Stimulated activated CD4-positive, alpha-beta T cell treated with anti-CD3 and anti-CD28 coated beads, TNF-alpha, amount 100 ng/mL, for 48 hours (primary cell): Measurements from ENCODE around the gene D2HGDH.
"Not testable (repeated sequence)": the region's sequence is repeated elsewhere in the genome, so short reads cannot be mapped to it uniquely, and the experiment has no call there.

Experiments
- DNase-seq, 3 donors: peaks; one replicate each; pipeline ENCODE4 v3.0.0-alpha.2; 2020; ENCODE audit warnings: low read depth in 3 of 3

D2HGDH gene

DNA sequence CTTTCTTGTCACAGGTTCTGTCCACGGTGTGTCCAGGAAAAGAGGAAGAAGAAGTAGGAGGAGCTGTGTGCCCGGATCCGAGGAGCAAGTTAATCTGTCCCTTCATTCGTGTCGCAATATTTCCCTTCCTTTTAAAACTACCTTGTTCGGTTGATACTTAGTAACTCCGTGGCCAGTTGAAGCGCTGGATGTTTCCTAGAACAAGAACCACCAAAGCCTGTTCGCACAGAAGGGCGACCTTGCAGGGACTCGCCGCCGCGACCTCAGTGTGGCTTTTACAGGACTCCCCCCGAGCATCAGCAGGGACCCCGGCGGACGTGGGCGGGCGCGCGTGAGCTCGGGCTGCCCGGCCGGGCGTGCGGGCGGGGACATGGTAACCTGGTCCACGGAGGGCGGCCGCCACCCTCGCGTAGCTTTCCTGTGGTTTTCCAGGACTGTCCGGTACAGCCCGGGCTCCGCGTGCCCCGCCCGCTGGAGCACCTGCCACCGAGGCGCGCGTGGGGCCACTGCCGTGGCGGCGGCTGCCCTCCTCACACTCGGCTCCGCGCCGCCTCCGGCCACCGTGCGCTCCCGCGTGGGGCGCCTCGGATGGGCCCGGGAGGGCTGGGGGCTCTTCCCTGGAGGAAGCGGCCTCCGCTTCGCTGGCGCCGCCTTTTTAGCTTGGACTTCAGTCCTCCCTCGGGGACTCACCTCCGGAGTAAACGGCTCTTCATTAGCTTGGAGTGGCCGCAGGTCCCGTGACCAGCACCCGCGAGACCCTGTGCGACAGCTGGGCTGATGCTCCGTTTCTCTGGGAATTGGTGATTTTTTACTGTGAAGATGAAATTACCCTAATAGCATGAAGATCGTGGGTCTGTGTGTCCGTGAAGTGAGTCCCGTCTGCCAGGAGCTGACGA lies 9.2 kb upstream of the D2HGDH start:
- no peak for DNase-seq

DNA sequence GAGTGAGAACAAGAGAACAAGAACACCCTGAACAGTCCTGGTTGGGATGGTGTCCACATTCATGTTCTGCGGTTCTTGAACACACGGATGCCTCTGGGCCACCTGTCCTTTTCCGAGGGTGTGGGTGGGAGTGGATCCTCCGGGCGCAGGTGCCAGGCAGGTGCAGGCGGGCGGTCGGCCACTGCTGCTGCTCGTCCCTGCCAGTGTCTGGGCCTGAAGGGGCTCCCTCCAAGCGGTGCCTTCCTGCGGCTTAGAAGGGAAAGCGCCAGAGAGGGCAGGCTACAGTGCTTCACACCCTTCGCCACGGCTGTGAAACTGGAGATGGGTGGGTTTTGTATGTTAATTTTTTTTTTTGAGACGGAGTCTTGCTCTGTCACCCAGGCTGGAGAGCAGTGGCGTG lies 8.0 kb upstream of the D2HGDH start:
- no peak for DNase-seq

DNA sequence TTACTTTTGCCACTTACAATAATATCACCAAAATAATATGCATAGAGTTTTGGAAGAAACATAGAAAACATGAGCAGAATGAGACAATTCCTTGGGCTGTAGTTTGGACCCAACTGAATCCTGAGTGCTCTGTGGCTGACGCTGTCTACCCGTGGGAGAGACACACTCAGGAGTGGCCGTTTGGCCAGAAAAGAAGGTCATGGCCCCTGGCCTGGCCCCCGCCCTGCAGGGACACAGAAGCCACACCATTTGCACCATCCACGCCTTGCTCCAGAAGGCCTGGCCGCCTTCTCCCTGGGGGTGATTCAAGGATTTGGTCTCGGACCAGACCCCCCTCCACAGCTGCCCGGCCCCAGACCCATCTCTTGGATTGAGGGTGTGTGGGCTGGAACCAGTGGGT lies 6.4 kb upstream of the D2HGDH start:
- no peak for DNase-seq

DNA sequence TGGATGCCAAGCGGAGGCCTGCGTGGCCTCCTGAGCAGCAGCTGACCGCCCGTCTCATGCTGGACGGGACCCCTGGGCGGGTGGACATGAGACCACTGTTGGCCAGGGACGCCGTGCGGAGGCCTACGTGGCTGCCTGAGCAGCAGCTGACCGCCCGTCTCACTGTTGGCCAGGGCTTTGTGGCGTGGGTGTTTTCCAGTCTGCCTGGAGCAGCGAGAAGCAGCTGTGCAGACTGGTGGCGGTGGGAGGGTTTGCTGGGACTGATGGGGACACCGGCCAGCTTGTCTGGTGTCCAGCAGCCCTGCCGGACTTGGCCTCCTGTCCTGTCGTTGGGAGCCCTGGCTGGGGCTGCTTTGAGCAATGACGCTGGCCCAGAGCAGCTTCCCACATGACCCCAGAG lies 5.8 kb upstream of the D2HGDH start:
- DNase-seq: no peak

DNA sequence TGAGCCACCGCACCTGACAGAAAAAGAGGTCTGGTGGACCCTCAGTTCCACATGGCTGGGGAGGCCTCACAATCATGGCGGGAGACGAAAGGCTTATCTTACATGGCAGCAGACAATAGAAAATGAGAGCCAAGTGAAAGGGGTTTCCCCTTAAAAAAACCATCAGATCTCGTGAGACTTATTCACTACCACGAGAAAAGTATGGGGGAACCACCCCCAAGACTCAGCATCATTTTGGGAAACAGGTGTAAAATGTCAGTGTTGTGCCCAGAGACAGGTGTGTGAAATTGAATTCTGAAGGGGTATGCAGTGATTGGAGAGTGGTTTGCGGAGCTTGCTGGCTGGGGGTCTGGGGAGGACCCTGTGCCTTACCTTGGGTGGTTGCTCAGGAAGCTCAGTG lies 4.6 kb upstream of the D2HGDH start:
- DNase-seq: no peak

DNA sequence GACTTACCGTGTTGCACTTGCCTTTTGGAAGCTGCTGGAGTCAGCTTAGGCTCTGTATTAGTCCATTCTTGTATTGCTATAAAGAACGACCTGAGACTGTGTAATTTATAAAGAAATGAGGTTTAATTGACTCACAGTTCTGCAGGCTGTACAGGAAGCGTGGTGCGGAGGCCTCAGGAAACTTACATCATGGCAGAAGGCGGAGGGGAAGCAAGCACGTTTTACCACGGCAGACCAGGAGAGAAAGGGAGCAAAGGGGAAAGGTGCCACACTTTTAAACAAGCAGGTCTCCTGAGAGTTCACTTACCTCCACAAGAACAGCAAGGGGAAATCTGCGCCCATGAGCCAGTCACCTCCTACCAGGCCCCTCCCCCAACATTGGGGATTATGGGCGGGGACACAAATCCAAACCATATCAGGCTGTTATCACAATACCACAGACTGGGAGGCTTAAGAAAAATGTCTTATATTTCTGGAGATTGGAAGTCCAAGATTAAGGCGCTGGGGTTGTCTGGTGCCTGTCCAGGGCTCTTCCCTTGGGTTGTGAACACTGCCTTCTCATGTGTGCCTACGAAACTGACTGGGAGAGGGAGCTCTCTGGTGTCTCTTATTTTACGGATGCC lies 3.6 kb upstream of the D2HGDH start:
- no peak for DNase-seq

DNA sequence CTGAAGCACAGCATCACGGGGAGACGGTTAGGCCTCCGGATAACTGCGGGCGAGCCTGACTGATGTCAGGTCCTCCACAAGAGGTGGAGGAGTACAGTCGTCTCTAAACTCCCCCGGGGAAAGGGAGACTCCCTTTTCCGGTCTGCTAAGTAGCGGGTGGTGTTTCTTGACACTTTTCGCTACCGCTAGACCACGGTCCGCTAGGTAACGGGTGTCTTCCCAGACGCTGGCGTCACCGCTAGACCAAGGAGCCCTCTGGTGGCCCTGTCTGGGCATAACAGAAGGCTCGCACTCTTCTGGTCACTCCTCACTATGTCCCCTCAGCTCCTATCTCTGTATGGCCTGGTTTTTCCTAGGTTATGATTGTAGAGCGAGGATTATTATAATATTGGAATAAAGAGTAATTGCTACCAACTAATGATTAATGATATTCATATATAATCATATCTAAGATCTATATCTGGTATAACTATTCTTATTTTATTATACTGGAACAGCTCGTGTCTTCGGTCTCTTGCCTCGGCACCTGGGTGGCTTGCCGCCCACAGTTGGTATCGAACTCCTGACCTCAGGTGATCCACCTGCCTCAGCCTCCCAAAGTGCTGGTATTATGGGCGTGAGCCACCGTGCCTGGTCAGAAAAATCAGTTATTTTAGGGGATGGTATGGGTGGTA lies 1.8 kb upstream of the D2HGDH start:
- peak in 1 of 3 donors; percentile 56 for DNase-seq

DNA sequence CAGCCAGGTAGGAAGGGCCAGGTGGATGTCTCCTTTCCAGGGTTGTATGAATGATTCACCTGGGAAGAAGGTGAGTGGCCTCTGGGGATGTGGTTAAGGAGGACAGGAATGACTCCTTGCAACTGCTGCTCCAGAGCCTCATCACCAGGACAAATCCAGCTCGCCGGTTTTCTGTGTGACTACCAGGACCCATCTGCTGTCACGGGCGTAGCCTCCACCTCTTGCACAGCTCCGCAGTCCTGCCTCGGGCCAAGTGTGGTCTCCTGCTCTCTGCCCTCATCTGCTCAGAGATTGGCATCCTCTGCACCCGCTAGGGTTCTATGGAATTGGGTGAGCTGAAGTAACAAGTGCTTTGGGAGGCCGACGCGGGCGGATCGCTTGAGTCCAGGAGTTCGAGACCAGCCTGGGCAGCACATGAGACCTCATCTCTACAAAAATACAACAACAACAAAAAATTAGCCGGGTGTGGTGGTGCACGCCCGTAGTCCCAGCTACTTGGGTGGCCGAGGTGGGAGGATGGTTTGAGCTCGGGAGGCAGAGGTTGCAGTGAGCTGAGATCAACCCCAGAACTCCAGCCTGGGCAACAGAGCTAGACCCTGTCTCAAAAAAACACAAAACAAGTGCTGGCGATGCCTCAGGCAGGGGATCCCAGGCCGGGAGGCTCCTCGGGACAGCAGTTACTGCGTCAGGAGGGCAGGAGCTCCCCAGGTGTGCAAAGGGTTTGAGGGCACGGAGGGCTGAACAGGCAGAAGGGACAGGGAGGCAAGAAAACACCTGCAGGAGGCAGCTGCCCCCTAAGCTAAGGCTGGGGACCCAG lies 831 bp upstream of the D2HGDH start:
- DNase-seq: no peak

DNA sequence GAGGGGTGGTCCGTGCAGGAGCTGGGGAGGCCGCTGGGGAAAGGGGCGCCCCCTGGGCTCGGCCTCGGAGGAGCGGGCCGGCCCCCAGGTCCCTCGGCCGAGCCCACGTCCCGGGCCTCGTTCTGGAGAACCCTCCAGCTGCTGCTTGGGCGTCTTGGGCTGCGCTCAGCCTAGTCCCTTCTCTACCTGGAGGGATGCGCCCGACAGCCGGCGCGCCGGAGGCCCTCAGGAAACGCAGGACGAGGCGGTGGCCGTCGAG lies 293 bp upstream of the D2HGDH start:
- no peak for DNase-seq

DNA sequence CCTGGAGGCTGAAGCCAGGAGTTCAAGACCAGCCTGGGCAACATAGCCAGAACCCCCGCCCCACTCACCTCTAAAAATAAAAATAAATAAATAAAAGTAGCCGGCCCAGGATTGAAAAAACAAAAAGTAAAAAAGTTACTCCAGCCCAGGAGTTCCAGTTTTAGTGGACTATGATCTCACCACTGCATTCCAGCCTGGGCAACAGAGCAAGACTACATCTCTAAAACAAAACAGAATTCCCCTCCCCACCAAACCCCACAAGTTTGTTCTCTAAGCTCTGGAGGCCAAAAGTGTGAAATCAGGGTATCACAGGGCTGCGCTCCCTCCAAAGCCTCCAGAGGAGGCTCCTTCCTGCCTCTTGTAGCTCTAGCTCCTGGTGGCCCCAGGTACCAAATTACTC lies 1.7 kb downstream of the D2HGDH start:
- DNase-seq: no peak

DNA sequence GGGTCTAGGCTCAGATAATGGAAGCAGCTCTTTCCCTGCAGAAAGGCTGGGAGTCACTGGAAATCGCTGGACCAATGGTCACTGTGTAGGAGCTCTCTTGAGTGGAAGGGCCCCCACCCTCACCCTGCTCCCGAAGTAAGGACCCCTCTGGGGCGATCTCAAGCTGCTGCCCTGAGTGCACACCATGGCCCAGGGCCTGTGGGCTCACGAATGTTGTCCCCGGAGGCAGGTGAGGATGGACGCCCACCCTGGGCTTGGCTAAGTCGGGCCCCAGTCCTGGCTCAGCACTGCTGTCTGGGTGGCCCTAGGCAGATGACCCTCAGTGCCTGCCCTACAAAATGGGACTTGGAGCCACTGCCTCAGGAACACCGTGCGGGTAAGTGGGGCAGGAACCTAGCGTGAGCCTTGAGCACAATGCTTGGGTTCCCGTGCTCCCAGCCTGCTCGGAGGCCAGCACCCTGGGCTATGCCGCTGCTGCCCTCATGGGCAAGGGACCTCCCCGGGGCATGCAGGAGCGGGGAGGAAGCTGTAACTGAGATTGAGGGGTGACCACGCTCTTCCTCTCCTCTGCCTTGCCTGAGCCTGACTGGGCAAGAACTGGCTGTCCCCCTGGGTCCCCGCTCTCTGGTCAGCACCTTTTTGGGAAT lies 3.7 kb downstream of the D2HGDH start:
- DNase-seq: no peak

DNA sequence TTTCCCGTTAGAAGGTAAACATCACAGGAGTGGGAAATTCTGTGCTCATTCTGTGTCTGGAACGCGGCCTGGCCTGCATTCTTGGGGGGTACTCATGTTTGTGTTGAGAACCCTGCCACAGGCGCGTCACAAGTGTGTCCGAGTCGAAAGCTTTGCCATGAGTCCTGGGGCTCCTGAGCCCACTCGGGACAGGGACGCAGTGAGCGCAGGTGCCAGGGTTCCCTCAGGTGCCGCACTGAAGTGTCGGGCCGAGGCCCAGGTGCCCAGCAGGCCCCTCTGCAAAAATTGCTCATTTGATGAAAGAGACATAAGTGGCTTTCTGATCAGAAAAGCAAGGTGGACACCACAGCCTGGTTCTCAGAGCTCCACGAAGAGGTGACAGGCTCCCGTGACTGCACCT lies 4.7 kb downstream of the D2HGDH start:
- DNase-seq: no peak

DNA sequence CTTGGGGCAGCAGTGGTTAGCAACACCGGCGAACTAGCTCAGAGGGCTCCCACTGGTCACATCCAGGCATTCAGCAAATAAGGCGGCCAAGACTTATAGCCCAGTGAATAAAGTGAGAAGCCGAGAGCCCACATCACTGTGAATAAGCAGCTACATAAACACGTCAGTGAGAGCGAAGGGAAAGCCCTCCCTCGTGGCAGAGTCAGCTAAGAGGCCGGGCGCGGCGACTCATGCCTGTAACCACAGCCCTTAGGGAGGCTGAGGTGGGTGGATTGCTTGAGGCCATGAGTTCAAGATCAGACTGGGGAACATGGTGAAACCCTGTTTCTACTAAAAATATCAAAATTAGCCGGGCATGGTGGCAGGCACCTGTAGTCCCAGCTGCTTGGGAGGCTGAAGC lies 5.2 kb downstream of the D2HGDH start:
- DNase-seq: peak in 2 of 3 donors; percentile 66 to 69

DNA sequence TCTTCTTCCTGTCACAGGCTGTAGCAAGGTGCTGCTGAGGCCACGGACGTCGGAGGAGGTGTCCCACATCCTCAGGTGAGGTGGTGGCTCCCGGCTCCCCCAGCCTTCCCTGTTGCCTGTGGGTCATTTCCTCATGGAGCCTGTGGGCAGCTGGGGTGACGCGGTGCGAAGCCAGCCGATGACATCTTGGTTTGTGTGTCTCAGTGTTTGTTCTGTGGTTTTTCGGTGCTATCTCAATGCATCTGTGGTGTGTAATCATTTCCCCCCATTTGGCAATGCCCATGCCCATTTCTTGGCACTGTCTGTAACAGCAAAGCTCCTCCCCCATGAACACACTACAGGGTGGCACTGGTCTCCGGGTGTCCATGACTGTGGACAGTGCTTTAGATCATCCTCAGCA lies 6.6 kb downstream of the D2HGDH start:
- peak in 1 of 3 donors; percentile 23 for DNase-seq

DNA sequence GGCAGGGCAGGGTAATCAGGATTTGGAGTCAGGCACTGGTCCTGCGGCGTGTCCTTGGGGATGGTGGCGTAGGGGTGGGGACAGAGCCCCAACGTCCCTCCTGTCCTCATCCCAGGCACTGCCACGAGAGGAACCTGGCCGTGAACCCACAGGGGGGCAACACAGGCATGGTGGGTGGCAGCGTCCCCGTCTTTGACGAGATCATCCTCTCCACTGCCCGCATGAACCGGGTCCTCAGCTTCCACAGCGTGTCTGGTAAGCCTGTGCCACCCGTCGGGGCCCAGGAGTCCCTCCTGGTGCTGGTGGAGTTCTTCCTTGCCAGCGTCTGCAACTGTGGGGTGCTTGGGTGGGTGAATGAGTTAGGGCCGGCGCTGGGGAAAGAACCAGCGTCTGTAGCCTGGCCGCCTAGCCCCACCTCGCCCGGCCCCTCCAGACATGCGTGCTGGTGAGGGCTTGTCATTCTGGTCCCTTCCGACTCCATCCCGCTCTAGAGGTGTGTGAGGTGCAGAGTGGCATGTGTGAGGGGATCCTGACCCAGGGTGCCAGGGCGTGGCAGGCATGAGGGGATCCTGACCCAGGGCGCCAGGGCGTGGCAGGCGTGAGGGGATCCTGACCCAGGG lies 8.0 kb downstream of the D2HGDH start:
- no peak for DNase-seq

DNA sequence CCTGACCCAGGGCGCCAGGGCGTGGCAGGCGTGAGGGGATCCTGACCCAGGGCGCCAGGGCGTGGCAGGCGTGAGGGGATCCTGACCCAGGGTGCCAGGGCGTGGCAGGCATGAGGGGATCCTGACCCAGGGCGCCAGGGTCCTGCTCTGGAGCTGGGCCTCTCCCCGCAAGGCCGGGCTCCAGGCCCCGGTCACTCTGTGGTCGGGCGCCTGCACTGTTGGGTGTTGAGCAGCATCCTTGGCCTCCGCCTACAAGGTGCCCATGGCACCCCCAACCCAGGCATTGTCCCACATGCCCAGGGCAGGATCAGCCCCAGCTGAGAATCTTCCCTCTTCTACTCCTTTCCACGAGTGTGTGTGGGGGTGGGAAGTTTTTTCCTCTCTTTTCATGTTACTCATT lies 8.6 kb downstream of the D2HGDH start:
- not testable (repeated sequence) for DNase-seq

DNA sequence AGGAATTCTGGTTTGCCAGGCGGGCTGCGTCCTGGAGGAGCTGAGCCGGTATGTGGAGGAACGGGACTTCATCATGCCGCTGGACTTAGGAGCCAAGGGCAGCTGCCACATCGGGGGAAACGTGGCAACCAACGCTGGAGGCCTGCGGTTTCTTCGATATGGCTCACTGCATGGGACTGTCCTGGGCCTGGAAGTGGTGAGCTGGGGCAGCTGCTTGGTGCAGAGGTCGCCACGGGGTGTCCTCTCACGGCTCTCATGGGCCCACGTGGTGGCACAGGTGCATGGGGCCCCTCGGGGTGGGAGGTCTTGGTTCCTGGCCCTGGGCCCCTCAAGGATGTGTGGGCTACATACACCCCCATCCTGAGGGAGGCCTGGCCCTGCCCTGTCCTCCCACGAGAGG lies 9.2 kb downstream of the D2HGDH start:
- DNase-seq: no peak

DNA sequence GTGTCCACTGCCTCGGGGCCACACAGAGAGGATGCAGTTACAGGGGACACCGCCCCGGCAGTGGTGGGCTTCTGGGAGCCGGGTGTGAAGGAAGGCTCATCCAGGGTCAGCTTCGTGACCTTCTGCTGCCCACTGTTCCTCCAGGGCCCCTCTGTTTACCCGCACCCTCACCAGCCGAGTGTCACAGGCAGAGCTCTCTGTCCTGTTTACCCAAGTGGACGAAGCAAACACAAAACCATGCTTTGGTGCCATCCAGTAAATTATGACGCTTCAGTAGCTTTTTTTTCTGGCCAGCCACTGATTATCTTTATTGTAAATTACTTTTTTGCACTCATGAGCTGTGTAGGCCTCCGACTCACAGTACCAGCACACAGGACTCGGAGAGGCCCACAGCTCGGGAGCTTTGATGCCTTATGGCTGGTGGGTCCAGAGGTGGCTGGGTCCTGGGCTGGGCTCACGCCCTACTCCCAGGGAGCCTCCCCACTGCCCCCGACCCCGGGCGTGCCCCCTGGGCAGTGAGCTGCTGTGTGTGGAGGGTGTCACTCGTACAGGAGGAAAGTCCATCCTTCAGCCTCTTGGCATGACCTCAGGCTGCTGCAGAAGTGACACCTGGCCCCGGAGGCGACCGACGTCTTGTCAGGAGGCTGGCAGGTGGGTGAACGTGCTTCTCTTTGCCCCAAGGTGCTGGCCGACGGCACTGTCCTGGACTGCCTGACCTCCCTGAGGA lies 9.8 kb downstream of the D2HGDH start:
- no peak for DNase-seq

DNA sequence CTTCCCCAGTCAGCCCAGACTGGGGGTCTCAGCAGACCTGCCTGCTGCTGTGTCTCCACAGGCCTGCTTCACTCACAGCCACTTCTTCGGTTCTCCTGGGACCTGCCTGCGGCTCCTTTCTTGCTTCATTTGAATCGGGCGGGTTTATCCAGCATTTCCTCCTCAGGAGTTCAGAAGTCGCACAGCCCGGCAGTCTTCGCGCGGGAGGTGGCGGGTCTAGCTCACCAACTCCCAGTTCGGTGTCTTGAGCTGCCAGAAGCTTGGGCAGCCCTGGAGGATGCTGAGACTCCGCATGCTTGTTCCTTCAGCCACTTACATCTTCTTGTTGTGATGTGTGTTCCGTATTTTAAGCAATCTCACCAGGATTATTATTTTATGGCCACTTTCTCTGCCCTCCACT lies 10.8 kb downstream of the D2HGDH start:
- DNase-seq: no peak

DNA sequence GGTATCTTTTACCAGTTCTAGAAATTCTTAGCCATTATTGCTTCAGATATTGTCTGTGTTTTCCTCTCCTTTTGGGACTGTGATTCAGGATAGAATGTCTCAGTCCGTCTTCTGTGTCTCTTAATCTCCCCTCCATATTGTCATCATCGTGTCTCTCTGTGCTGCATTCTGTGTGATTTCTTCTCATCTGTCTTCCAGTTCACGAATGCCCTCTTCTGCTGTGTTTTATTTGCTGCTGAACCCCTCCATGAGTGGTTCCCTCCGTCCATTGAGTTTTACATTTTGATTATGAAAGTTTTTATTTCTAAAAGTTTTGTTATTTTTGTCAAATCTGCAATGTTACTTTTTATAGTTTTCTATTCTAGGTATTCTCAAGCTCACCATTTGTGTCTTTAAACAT lies 11.7 kb downstream of the D2HGDH start:
- DNase-seq: no peak
